ENCODE data around the gene TRIM26. TPM values are rescaled to one million over a fixed set of nuclear protein-coding genes. Genes with fewer than 3 reads are reported as not detected.
"Not testable (repeated sequence)": the region's sequence is repeated elsewhere in the genome, so short reads cannot be mapped to it uniquely, and the experiment has no call there.

The TRIM26 gene
- total and polyA plus RNA-seq, 7 donors, result 13.1 to 36.4 (median 15.6) TPM

DNA sequence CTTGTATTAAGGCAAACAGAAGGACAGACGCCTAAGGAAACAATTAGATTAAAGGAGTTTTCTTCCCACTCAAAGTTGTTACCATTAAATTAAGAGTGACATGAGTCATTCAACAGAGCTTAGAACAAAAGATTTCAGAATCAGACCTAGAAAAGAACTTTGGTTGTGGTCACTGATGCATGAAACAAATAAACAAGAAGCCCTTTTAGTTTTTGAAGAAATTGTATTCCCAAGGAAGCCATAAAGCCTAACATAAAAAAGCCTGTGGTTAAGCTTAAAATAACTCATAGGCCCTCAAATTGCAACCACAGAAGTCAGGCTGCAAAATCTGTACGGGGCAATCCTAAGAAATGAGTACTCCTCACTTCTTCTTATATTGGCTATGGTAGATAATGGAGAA, 17.9 kb upstream of the TRIM26 start:
- H3K9me3 ChIP-seq, result no peaks in the 10 kb centered on the region
- H3K4me3 ChIP-seq, result no peak overlapping the region
- WGBS, 3 donors, result 68 to 78% (median 71%) methylated on average over 2 of the region's 2 CpGs
- no peak overlapping the region for H3K27ac ChIP-seq
- ATAC-seq, result no peak
- H3K4me1 ChIP-seq, result no peaks in the 10 kb centered on the region
- intact Hi-C loops (cut with DNase I), result no loop called here
- no peaks in the 10 kb centered on the region for H3K36me3 ChIP-seq (ENCODE audit: insufficient read depth in 1 of 2, low read depth in 1 of 2)
- no peak for DNase-seq
- TF ChIP-seq, protein P1, sequence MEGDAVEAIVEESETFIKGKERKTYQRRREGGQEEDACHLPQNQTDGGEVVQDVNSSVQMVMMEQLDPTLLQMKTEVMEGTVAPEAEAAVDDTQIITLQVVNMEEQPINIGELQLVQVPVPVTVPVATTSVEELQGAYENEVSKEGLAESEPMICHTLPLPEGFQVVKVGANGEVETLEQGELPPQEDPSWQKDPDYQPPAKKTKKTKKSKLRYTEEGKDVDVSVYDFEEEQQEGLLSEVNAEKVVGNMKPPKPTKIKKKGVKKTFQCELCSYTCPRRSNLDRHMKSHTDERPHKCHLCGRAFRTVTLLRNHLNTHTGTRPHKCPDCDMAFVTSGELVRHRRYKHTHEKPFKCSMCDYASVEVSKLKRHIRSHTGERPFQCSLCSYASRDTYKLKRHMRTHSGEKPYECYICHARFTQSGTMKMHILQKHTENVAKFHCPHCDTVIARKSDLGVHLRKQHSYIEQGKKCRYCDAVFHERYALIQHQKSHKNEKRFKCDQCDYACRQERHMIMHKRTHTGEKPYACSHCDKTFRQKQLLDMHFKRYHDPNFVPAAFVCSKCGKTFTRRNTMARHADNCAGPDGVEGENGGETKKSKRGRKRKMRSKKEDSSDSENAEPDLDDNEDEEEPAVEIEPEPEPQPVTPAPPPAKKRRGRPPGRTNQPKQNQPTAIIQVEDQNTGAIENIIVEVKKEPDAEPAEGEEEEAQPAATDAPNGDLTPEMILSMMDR (IDR thresholded peaks at IDR 0.05), result no peak
- no peaks in the 10 kb centered on the region for H3K27me3 ChIP-seq (ENCODE audit: insufficient read depth in 3 of 3, low read length in 2 of 3)

DNA sequence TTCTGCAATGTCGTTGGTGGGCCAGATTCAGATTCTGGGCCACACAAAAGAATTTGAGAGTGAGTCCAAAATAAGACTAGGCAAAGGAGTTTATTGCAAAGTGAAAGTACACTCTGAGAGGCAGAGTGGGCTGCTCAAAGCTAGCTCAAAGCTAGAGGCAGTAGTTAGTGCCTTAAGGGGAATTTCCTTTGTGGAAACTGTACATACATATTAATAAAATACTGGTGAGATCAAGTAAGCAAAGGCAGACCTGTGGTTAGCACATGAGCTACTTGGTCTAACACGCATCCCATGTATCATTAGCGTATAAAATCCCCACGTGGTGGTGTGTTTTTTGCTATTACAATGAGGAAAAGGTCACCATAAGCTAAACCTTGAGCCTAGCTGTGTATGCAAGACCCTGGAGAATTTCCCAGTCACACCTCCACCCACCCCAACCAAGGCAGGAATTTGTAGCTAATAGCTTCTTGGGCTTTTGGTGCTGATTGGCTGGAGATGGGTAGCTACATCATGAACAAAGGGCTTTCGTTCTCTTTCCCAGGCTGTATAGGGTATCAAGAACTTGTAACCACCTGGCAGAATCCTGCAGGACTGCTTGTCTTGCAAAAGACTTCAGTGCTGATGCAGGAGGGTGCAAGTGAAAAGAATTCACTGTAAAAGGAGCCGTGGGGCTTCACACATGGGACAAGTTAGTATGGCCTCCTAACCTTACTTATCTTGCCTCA, 14.7 kb upstream of the TRIM26 start:
- no peak overlapping the region for H3K27ac ChIP-seq
- DNase-seq (no peak), ATAC-seq (no peak)
- no peaks in the 10 kb centered on the region for H3K9me3 ChIP-seq
- H3K4me3 ChIP-seq, result no peak overlapping the region
- WGBS, 3 donors, result 68 to 72% (median 69%) methylated on average over 6 of the region's 6 CpGs
- intact Hi-C loops (cut with DNase I), result no loop called here
- TF ChIP-seq, protein P1 (IDR thresholded peaks at IDR 0.05), result no peak
- no peaks in the 10 kb centered on the region for H3K27me3 ChIP-seq (ENCODE audit: insufficient read depth in 3 of 3, low read length in 2 of 3)
- no peaks in the 10 kb centered on the region for H3K36me3 ChIP-seq (ENCODE audit: insufficient read depth in 1 of 2, low read depth in 1 of 2)
- no peaks in the 10 kb centered on the region for H3K4me1 ChIP-seq

DNA sequence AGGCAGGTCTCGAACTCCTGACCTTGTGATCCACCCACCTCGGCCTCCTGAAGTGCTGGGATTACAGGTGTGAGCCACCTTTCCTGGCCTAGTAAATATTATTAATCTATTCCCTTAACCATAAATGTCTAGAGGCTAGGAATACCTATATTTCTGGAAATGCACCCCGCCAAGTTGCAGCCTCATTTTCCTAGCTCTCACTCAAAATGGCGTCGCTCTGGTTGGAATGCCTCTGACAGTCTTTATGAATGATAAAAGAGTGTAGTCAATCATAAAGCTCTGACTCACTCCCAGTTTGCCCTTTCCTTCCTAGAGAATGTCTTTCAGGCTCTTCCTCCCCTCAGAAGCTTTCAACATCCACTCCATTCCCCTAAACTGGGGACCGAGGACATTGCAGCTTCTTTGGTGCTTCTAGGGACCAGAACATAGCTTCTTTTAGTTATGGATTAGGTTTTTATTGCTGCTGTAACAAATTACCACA, 14.1 kb upstream of the TRIM26 start:
- intact Hi-C loops (cut with DNase I), result no loop called here

DNA sequence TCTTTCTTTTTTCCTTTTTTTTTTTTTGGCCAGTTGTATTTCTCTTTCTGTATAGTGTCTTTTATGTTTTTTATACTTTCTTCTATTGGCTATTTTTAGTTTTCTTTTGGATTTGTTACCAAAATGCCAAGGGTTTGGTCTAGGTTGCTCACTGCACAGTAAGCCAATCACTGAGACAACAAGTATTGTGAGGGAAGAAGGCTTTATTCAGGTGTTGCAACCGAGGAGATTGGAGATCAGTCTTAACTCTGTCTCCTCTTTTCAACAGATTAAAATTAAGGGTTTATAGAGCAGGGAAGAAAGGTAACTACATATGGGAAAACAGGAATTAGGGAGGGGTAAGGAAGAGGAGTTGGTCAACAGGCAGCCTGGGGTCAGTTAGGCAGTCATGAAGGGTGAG, 10.1 kb upstream of the TRIM26 start:
- Histone ChIP-seq H3K9me3 (no peaks in the 10 kb centered on the region), H3K4me3 (no peak overlapping the region), H3K27me3 (ENCODE audit: insufficient read depth in 3 of 3, low read length in 2 of 3) (no peaks in the 10 kb centered on the region), H3K36me3 (ENCODE audit: insufficient read depth in 1 of 2, low read depth in 1 of 2) (no peaks in the 10 kb centered on the region), H3K27ac (no peak overlapping the region), H3K4me1 (no peaks in the 10 kb centered on the region)
- ATAC-seq (no peak), DNase-seq (no peak)
- WGBS, 3 donors, result 69 to 82% (median 79%) methylated on average over 1 of the region's 1 CpG
- TF ChIP-seq, protein P1 (IDR thresholded peaks at IDR 0.05), result no peak
- intact Hi-C loops (cut with DNase I), result no loop called here

More for the DNA sequence above, 14.1 kb upstream of the TRIM26 start:
- Histone ChIP-seq H3K4me3 (no peak overlapping the region), H3K27me3 (ENCODE audit: insufficient read depth in 3 of 3, low read length in 2 of 3) (no peaks in the 10 kb centered on the region), H3K27ac (no peak overlapping the region), H3K36me3 (ENCODE audit: insufficient read depth in 1 of 2, low read depth in 1 of 2) (no peaks in the 10 kb centered on the region), H3K4me1 (no peaks in the 10 kb centered on the region), H3K9me3 (no peaks in the 10 kb centered on the region)
- TF ChIP-seq, protein P1 (IDR thresholded peaks at IDR 0.05), result no peak
- 77 to 91% (median 77%) methylated on average over 6 of the region's 6 CpGs for WGBS, 3 donors
- ATAC-seq (no peak), DNase-seq (no peak)

DNA sequence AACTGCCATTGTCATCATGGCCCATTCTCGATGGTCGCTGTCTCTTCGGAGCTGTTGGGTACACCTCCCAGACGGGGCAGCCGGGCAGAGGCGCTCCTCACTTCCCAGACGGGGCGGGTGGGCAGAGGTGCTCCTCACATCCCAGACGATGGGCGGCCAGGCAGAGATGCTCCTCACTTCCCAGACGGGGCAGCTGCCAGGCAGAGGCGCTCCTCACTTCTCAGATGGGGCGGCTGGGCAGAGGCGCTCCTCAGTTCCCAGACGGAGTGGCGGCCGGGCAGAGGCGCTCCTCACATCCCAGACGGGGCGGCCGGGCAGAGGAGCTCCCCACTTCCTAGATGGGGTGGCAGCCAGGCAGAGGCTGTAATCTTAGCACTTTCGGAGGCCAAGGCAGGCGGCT, 8.8 kb upstream of the TRIM26 start:
- H3K9me3 ChIP-seq; intact Hi-C loops (cut with DNase I); ATAC-seq; H3K4me3 ChIP-seq; H3K36me3 ChIP-seq (ENCODE audit: insufficient read depth in 1 of 2, low read depth in 1 of 2); H3K4me1 ChIP-seq; H3K27ac ChIP-seq; H3K27me3 ChIP-seq (ENCODE audit: insufficient read depth in 3 of 3, low read length in 2 of 3); DNase-seq: not testable (repeated sequence)
- WGBS, 3 donors, result 89 to 96% (median 93%) methylated on average over 23 of the region's 23 CpGs

DNA sequence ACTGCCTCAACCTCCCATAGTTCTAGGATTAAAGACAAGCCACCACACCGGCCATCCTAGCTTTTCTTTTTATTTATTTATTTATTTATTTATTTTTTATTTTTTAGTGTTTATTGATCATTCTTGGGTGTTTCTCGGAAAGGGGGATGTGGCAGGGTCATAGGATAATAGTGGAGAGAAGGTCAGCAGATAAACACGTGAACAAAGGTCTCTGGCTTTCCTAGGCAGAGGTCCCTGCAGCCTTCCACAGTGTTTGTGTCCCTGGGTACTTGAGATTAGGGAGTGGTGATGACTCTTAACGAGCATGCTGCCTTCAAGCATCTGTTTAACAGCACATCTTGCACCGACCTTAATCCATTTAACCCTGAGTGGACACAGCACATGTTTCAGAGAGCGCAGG, 8.2 kb upstream of the TRIM26 start:
- H3K27me3 ChIP-seq (ENCODE audit: insufficient read depth in 3 of 3, low read length in 2 of 3); H3K9me3 ChIP-seq; intact Hi-C loops (cut with DNase I); DNase-seq; ATAC-seq; H3K4me3 ChIP-seq; H3K36me3 ChIP-seq (ENCODE audit: insufficient read depth in 1 of 2, low read depth in 1 of 2); H3K27ac ChIP-seq; H3K4me1 ChIP-seq: not testable (repeated sequence)
- 71 to 81% (median 76%) methylated on average over 6 of the region's 6 CpGs for WGBS, 3 donors

Measured in psoas muscle (tissue), 8 donors.